Fibroblast of peridontal ligament (primary cell): ENCODE measurements around the gene IYD.
"Not testable (repeated sequence)": the region's sequence is repeated elsewhere in the genome, so short reads cannot be mapped to it uniquely, and the experiment has no call there.

Source experiments
- DNase-seq: peaks from one replicate; pipeline ENCODE4 v3.0.0-alpha.2; 2010; ENCODE audit errors: extremely low read depth

IYD gene

DNA sequence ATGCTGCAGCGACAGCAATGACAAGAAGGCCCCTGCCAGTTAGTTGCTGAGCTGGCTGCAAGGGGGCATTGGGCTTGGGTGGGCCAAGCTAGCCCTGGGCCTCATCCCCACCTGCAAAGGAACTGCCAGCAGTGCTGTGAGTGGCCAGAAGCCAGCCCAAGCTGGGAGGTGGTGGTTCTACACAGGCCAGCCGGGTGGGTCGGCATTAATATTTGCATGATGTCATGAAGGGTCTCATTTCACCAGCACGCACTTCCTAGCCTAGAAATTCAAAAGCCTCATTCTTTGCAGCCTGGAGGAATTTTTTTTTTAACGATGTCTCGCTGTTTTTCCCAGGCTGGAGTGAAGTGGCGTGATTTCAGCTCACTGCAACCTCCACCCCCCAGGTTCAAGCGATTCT, 62.0 kb downstream of the IYD start:
- no peak for DNase-seq

GRCh38 chr6:150435360-150435759, 66.5 kb downstream of the IYD start:
- no peak for DNase-seq

DNA sequence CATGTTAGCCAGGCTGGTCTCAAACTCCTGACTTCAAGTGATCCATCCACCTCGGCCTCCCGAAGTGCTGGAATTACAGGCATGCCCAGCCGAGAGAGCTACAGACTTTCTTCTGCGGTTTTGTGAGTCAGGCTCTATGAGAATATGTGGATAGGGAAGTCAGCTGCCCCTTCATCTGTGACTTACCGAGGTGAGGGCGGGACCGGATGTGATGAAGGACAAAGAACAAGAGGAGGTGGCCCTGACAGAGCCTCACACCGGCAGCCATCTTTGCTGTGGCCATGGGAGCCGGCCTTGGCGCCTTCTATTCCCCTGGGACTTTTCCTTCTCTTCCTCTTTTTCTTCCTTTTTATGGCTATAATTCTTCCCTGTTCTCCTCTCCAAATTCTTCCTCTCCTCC, 67.0 kb downstream of the IYD start:
- DNase-seq: no peak

- no peak for DNase-seq
Measured at GRCh38 chr6:150439373-150439772, 70.6 kb downstream of the IYD start.

GRCh38 chr6:150443621-150444020, 74.8 kb downstream of the IYD start:
- DNase-seq: no peak

GRCh38 chr6:150444308-150444707, 75.5 kb downstream of the IYD start:
- DNase-seq: no peak

DNA sequence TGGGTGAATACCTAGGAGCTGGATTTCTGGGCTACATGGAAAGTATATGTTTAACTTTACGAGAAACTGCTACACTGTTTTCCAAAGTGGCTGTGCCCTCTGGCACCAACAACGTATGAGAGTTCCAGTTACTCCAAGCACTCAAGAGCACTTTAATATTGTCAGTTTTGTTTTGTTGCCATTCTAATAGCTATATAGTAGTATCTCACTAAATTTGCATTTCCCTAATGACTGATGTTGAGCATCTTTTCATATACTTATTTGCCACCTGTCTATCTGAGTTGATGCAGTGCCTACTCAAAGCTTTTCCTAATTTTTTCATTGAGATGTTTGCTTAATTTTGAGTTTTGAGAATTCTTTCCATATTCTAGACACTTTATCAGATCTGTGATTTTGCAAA, 76.7 kb downstream of the IYD start:
- no peak for DNase-seq

GRCh38 chr6:150448221-150448620, 79.4 kb downstream of the IYD start:
- no peak for DNase-seq

DNA sequence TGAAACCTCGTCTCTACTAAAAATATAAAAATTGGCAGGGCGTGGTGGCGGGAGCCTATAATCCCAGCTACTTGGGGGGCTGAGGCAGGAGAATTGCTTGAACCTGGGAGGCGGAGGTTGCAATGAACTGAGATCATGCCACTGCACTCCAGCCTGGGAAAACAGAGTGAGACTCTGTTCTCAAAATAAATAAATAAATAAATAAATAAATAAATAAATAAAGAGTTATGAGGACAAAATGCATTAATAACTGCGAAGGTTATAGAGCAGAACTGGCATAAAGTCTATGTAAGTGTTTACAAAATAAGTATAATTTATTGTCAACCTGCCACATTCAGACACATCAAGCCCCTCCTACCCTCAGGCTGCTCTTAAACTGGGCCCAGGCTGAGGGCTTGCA, 80.2 kb downstream of the IYD start:
- DNase-seq: not testable (repeated sequence)

DNA sequence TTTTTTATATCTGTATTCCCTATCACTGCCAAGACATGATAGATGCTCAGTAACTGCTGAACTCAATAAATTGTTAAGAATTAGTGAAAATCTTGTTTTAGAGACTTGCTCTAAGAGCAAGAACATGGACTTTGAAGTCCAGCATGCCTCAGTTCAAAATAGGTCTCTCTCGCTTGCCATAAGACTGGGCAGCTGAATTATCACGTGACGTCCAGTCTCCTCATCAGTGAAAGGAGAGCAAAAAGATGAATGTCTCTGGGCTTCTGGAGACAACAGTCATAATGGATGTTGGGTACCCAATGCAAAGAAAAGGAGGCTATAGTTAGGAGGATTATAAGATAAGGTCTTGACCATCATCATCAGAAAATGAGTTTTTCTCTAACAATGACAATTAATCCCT, 82.1 kb downstream of the IYD start:
- no peak for DNase-seq

DNA sequence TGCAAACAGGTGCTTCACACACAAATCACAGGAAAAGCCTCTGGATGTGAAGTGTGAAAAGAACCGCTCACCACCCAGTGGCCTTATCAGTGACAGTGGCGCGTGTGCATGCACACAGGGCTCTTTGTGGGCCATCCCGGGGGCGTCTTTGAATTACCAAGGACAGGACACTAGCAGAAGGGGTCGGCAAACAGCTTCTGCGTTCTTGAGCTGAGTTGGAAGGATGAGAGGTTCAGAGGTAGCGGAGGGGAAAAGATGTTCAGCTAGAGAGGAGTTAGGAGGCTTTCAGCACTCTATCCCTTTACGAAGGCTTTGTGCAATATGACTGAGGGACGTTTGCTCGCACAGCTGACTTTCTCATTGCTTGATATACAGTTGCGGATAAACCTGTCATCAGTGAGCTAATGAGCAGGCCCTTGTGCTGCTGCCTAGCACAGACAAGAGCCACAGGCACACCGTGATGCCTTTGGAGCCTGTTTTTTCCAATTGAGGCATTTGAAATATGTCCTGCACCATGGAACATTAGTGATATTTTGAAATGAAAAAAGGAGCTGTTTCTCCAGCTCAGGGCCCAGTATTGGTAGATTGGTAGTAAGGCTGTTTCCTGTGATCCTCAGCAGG, 83.1 kb downstream of the IYD start:
- DNase-seq: no peak

DNA sequence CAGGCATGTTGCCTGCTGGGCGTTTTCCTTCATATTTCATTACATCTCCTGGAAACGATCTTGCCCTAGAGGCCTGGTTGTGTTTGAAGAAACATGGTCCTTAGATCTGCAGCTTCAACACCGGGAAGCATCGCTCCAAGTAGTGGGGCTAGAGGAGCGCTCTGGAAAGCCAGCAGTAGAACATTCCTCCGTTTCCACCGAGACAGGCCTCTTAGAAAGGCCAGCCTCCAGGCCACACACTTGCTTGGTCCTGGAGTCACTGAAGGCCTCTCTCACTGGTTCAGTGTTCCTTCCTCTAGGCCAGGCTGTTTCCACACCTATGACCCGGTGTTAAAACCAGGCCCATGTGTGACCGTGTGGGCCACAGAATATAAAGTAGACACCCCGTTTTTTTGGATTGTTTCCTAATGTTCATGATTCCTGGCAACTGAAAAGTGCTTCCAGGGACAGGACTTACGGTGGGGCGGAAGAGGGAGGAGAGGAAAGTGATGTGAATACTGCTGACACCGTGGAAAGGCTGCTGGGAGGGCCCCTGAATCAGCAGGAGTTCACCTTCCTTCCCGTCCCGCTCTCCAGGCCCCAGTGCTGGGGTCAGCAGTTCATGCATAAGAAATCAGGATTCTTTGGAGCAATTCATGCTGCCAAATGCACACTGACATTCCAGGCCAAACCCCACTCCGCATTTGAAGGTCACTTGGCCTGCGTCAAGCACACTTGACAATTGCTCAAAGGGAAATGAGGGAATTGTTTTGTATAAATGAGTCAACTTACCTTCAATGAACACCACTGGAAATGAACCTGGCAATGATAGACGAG, 83.8 kb downstream of the IYD start:
- no peak for DNase-seq

- DNase-seq: no peak
Measured at GRCh38 chr6:150453357-150453756, 84.5 kb downstream of the IYD start.
